B cell (primary cell): ENCODE data around the gene CPEB3. TPM values are rescaled to one million over a fixed set of nuclear protein-coding genes. Genes with fewer than 3 reads are reported as not detected.

Source experiments
- ATAC-seq: fragments of 200-7000 bp; cut with Tn5 transposase; one replicate; pipeline ENCODE4 v1.10.0; 2021; ENCODE audit warnings: low read depth, mild to moderate bottlenecking, moderate number of reproducible peaks, moderate library complexity
- CTCF ChIA-PET: fragments of 350-600 bp; sonication (Branson Sonifier 250); formaldehyde crosslinking; loops from one replicate; lab custom pipeline; 2021; ENCODE audit warnings: antibody characterized with exemption, inconsistent platforms; lab: Charles Lee
- POLR2A ChIA-PET: fragments of 350-600 bp; sonication (Branson Sonifier 250); formaldehyde crosslinking; loops from one replicate; lab custom pipeline; 2021; ENCODE audit warnings: antibody characterized with exemption; lab: Charles Lee
- DNase-seq: peaks from one replicate; pipeline ENCODE4 v3.0.0; 2013
- H2AFZ ChIP-seq: 2 replicates; pipeline ENCODE4 v1.6.1; 2012; ENCODE audit warnings: mild to moderate bottlenecking, low read depth, low read length; ENCODE audit not compliant: insufficient read depth, poor library complexity, severe bottlenecking
- H3K27ac ChIP-seq, 2 donors: 1 replicate in 1 of 2; 2 replicates in 1 of 2; pipeline ENCODE4 v1.5.1; 2012 to 2013; ENCODE audit warnings: low read length in 2 of 2, mild to moderate bottlenecking in 2 of 2, moderate library complexity in 1 of 2
- H3K27me3 ChIP-seq, 4 experiments: fragments of 200-600 bp in 1 of 4; sonication (generic) in 1 of 4; replicated peaks in 1 of 4; 1 replicate in 2 of 4; 2 replicates in 2 of 4; pipeline versions ENCODE4 v1.6.1 to v1.7.0; 2013 to 2016; ENCODE audit warnings: low read length in 3 of 4, mild to moderate bottlenecking in 2 of 4, mixed read lengths in 1 of 4, moderate library complexity in 1 of 4; ENCODE audit not compliant: insufficient read depth in 4 of 4, control insufficient read depth in 3 of 4; ENCODE audit errors: control extremely low read depth in 1 of 4
- H3K36me3 ChIP-seq, 2 experiments: replicated peaks in 1 of 2; 1 replicate in 1 of 2; 2 replicates in 1 of 2; pipeline versions ENCODE4 v1.6.1 to v1.7.1; 2013; ENCODE audit warnings: low read length in 1 of 2; ENCODE audit not compliant: insufficient read depth in 2 of 2, control insufficient read depth in 1 of 2; ENCODE audit errors: control extremely low read depth in 1 of 2, extremely low read depth in 1 of 2
- H3K4me1 ChIP-seq, 2 donors: fragments of 200-600 bp in 1 of 2; sonication (generic) in 1 of 2; 1 replicate in 1 of 2; 2 replicates in 1 of 2; pipeline versions ENCODE4 v1.5.1 to v1.6.1; 2013 to 2017; ENCODE audit warnings: low read length in 2 of 2; ENCODE audit not compliant: control insufficient read depth in 2 of 2, insufficient read depth in 2 of 2
- H3K4me2 ChIP-seq: replicated peaks from 2 replicates; pipeline ENCODE3; 2012; ENCODE audit warnings: mild to moderate bottlenecking, low read depth, low read length; ENCODE audit not compliant: poor library complexity, severe bottlenecking
- H3K4me3 ChIP-seq, 5 experiments: fragments of 200-600 bp in 1 of 5; sonication (generic) in 1 of 5; 1 replicate in 3 of 5; 2 replicates in 2 of 5; pipeline versions ENCODE4 v1.5.1 to v1.7.0; 2011 to 2016; ENCODE audit warnings: low read length in 4 of 5, mild to moderate bottlenecking in 4 of 5, low read depth in 2 of 5, control low read depth in 1 of 5, moderate library complexity in 1 of 5; ENCODE audit not compliant: insufficient read depth in 1 of 5; ENCODE audit errors: control extremely low read depth in 1 of 5, extremely low read depth in 1 of 5
- H3K79me2 ChIP-seq: fragments of 200-600 bp; sonication (generic); one replicate; pipeline ENCODE4 v1.6.0; 2016; ENCODE audit warnings: low read length; ENCODE audit not compliant: control insufficient read depth, insufficient read depth
- H3K9ac ChIP-seq: fragments of 200-600 bp; sonication (generic); 2 replicates; pipeline ENCODE4 v1.6.1; 2017; ENCODE audit warnings: mild to moderate bottlenecking, low read length, moderate library complexity
- H3K9me3 ChIP-seq, 3 donors: one replicate each; pipeline versions ENCODE4 v1.6.1 to v1.7.1; 2013; ENCODE audit warnings: low read length in 2 of 3; ENCODE audit not compliant: control insufficient read depth in 2 of 3, insufficient read depth in 1 of 3; ENCODE audit errors: control extremely low read depth in 1 of 3
- H4K20me1 ChIP-seq: 2 replicates; pipeline ENCODE4 v1.6.0; 2012; ENCODE audit warnings: mild to moderate bottlenecking, low read length; ENCODE audit not compliant: insufficient read depth, control insufficient read depth, poor library complexity, severe bottlenecking
- H3K27ac Mint-ChIP-seq: one replicate; pipeline ENCODE4 v1.8.0; 2021; ENCODE audit warnings: mixed read lengths
- H3K27me3 Mint-ChIP-seq: one replicate; pipeline ENCODE4 v1.8.0; 2021; ENCODE audit warnings: mixed read lengths
- H3K4me1 Mint-ChIP-seq: one replicate; pipeline ENCODE4 v1.8.0; 2021; ENCODE audit warnings: mixed read lengths
- H3K4me3 Mint-ChIP-seq: one replicate; pipeline ENCODE4 v1.8.0; 2021; ENCODE audit warnings: mixed read lengths
- H3K9me3 Mint-ChIP-seq: one replicate; pipeline ENCODE4 v1.8.0; 2022; ENCODE audit warnings: mixed read lengths; ENCODE audit not compliant: insufficient read depth
- EZH2 ChIP-seq: IDR thresholded peaks from 2 replicates; pipeline ENCODE4 v1.6.1; 2012; ENCODE audit warnings: borderline replicate concordance, low read depth, mild to moderate bottlenecking, moderate library complexity, low read length; ENCODE audit not compliant: insufficient read depth, poor library complexity, severe bottlenecking
- WGBS: methylation state at CpG from one replicate; pipeline ENCODE4 v1.1.5; 2013; ENCODE audit warnings: missing lambda C conversion rate; ENCODE audit not compliant: insufficient coverage; 5-methylcytosine and 5-hydroxymethylcytosine counted together
- intact Hi-C: fragments of 100-400 bp; cut with micrococcal nuclease; formaldehyde crosslinking; loops from one replicate; pipeline ENCODE4 v1.10.0; 2022
- polyA plus RNA-seq: library from polyadenylated mRNA; depleted of rRNA; stranded (reverse); fragments of >200 nt; gene quantifications from 2 replicates; pipeline ENCODE4 v1.2.3, GENCODE V29; 2012
- small RNA-seq: library from RNA; depleted of rRNA; stranded (forward); fragments of <200 nt; gene quantifications from one replicate; pipeline ENCODE3, GENCODE V24; 2012; ENCODE audit warnings: low replicate concordance, low read depth; ENCODE audit not compliant: insufficient read length
- total RNA-seq, 2 donors: library from RNA; stranded (reverse); fragments of 120-200 nt in 1 of 2; gene quantifications; 1 replicate in 1 of 2; 2 replicates in 1 of 2; pipeline versions ENCODE4 v1.2.3 to v1.2.4, GENCODE V29; 2013 to 2022
- TF ChIP-seq, protein P1 (sequence below): fragments of 200-600 bp; IDR thresholded peaks from one replicate; pipeline ENCODE4 v1.8.0; 2022; ENCODE audit warnings: antibody characterized with exemption, mild to moderate bottlenecking

Gene CPEB3
- total and polyA plus RNA-seq, 2 donors (not counting 1 experiment from before 2014, with no cell fraction given) = 1.6 to 6.7 TPM

DNA sequence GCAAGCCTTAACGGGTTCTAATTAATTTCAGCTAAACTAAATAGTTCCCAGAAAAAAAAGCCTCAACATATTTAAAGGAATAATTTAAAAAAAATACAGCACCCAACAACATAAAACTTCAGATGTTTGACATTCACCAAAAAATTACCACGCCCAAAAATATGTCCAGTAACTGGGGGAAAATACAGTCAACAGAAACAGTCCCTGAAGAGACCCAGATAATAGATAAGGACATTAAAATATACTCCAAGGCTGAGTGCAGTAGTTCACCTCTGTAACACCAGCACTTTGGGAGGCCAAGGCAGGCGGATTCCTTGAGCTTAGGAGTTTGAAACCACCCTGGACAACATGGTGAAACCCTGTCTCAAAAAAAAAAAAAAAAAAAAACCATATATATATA lies 289.3 kb downstream of the CPEB3 start:
- Histone ChIP-seq H3K27me3 (no peaks in the 10 kb centered on the region), H2AFZ (no peak overlapping the region), H3K36me3 (peaks cover 14 to 28% of the 10 kb centered on the region in 2 experiments), H3K4me3 (no peak overlapping the region), H3K4me2 (no peak overlapping the region), H3K9me3 (peaks cover 0 to 4% (median 1%) of the 10 kb centered on the region in 3 donors), H3K4me1 (no peaks in the 10 kb centered on the region), H3K79me2 (no peaks in the 10 kb centered on the region), H4K20me1 (no peaks in the 10 kb centered on the region), H3K27ac (no peak overlapping the region), H3K9ac (no peak overlapping the region)
- ChIA-PET POLR2A (no interaction called here), CTCF (no interaction called here)
- no peak for ATAC-seq
- Mint-ChIP-seq H3K4me1 (no peaks in the 10 kb centered on the region), H3K4me3 (no peak overlapping the region), H3K27me3 (no peaks in the 10 kb centered on the region), H3K9me3 (peaks cover 6% of the 10 kb centered on the region), H3K27ac (no peak overlapping the region)
- DNase-seq = no peak
- TF ChIP-seq EZH2 = no peak
- TF ChIP-seq, protein P1, sequence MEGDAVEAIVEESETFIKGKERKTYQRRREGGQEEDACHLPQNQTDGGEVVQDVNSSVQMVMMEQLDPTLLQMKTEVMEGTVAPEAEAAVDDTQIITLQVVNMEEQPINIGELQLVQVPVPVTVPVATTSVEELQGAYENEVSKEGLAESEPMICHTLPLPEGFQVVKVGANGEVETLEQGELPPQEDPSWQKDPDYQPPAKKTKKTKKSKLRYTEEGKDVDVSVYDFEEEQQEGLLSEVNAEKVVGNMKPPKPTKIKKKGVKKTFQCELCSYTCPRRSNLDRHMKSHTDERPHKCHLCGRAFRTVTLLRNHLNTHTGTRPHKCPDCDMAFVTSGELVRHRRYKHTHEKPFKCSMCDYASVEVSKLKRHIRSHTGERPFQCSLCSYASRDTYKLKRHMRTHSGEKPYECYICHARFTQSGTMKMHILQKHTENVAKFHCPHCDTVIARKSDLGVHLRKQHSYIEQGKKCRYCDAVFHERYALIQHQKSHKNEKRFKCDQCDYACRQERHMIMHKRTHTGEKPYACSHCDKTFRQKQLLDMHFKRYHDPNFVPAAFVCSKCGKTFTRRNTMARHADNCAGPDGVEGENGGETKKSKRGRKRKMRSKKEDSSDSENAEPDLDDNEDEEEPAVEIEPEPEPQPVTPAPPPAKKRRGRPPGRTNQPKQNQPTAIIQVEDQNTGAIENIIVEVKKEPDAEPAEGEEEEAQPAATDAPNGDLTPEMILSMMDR = no peak
- intact Hi-C loops = no loop called here
- no CpG with 5 or more reads among the region's 3 CpGs for WGBS

Small RNAs within 50 kb of the gene (small RNA-seq; reads per million reads assigned to genes)
- not detected for gene RF00019
- gene RF00402 = not detected
- not detected for gene RF00622
- not detected for gene RNY3P12

Other genes starting within 250 kb of the CPEB3 start
- 25.9 and 27.8 TPM in 2 replicates for gene MARCHF5, start 89 bp upstream of the CPEB3 start, total RNA-seq
- 7.2 and 13.4 TPM in 2 replicates for gene MARCHF5, start 89 bp upstream of the CPEB3 start, polyA plus RNA-seq